Brain microvascular endothelial cell (primary cell): ENCODE data around the gene HMCN1.

Source experiments
- DNase-seq: peaks from one replicate; pipeline ENCODE4 v3.0.0-alpha.2; 2020
- H3K27ac ChIP-seq: fragments of 250-450 bp; sonication (Bioruptor Pico); 2 replicates; pipeline ENCODE4 v1.5.1; 2020; ENCODE audit warnings: mild to moderate bottlenecking, moderate library complexity
- H3K27me3 ChIP-seq: fragments of 250-450 bp; sonication (Bioruptor Pico); replicated peaks from 2 replicates; pipeline ENCODE4 v1.5.1; 2020; ENCODE audit warnings: mild to moderate bottlenecking
- H3K36me3 ChIP-seq: fragments of 250-450 bp; sonication (Bioruptor Pico); replicated peaks from 2 replicates; pipeline ENCODE4 v1.5.1; 2020; ENCODE audit warnings: mild to moderate bottlenecking
- H3K4me3 ChIP-seq: 2 replicates; pipeline ENCODE4 v1.5.1; 2011; ENCODE audit warnings: low read depth, mild to moderate bottlenecking, control low read depth, low read length, moderate library complexity
- in situ Hi-C: cut with HindIII; loops from 2 replicates; pipeline ENCODE4 v1.10.0; 2017; ENCODE audit warnings: low sequenced_read_pairs, low pct_ligation_motif_present
- TF ChIP-seq, protein P1 (sequence below): IDR thresholded peaks from 2 replicates; pipeline ENCODE4 v1.5.1; 2011; ENCODE audit warnings: low read depth, mild to moderate bottlenecking, moderate library complexity, low read length, control low read depth, inconsistent platforms; ENCODE audit errors: missing control alignments

HMCN1 gene

DNA sequence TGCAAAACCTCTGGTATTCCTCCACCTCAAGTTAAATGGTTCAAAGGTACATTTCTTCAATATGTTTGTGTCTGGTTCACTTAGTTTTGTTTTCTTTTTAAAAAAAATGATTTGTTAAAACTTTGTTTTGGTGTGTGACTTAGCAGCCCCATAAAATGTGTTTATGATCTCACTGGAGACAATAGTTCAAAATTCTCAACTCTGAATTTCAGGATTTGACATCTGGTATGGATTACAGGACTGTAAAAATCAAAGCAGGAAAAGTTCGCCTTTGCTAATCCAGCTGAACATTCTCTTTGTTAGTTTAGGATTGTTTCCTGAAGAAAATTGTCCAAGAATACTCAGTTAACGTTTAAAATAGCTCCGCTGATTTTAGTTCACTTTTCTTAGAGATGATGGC, 231.7 kb downstream of the HMCN1 start:
- no peak for DNase-seq
- in situ Hi-C loops, result no loop called here
- no peak overlapping the region for H3K27ac ChIP-seq
- no peak overlapping the region for H3K4me3 ChIP-seq
- TF ChIP-seq, protein P1, sequence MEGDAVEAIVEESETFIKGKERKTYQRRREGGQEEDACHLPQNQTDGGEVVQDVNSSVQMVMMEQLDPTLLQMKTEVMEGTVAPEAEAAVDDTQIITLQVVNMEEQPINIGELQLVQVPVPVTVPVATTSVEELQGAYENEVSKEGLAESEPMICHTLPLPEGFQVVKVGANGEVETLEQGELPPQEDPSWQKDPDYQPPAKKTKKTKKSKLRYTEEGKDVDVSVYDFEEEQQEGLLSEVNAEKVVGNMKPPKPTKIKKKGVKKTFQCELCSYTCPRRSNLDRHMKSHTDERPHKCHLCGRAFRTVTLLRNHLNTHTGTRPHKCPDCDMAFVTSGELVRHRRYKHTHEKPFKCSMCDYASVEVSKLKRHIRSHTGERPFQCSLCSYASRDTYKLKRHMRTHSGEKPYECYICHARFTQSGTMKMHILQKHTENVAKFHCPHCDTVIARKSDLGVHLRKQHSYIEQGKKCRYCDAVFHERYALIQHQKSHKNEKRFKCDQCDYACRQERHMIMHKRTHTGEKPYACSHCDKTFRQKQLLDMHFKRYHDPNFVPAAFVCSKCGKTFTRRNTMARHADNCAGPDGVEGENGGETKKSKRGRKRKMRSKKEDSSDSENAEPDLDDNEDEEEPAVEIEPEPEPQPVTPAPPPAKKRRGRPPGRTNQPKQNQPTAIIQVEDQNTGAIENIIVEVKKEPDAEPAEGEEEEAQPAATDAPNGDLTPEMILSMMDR, result no peak
- no peaks in the 10 kb centered on the region for H3K27me3 ChIP-seq
- no peaks in the 10 kb centered on the region for H3K36me3 ChIP-seq

DNA sequence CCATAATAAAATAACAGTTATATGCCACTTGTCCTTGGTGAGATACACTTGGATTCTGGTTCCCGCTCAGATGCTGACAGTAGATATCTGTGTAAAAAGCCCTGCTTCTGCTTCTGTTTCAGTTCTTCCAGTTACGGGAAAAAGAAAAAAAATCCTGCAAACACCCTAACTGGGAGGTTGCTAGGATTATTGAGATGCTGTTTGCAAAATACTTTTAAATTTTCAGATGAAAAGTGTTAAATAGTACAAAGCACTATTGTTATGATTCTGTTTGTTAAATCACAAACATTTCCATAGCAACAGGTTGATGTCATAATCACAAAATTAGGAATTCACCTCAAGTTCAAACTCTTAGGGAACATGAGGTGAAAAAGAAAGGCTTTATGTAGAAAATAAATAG, 232.3 kb downstream of the HMCN1 start:
- TF ChIP-seq, protein P1, result no peak
- Histone ChIP-seq H3K4me3 (no peak overlapping the region), H3K27ac (no peak overlapping the region), H3K27me3 (no peaks in the 10 kb centered on the region), H3K36me3 (no peaks in the 10 kb centered on the region)
- in situ Hi-C loops, result no loop called here
- DNase-seq, result no peak

DNA sequence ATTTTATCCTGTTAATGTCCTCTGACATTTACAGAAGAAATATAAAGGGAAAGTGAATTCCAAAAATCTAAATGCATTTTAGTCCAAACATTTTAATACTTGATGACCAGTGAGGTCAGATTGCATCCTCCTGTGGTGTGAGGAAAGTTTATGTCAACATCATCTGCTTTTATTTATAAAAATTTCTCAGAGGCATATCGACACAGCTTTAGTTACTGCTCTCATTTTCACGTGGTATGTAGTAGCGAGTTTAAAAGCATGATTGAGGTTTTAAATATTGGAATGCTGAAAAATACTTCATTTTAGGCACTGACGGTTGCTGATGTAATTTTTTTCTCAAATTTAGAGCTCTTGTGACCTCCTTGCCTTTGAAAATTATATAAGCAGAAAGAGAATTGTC, 234.8 kb downstream of the HMCN1 start:
- Histone ChIP-seq H3K36me3 (no peaks in the 10 kb centered on the region), H3K27me3 (no peaks in the 10 kb centered on the region), H3K4me3 (no peak overlapping the region), H3K27ac (peak overlapping the region; percentile 58)
- TF ChIP-seq, protein P1, result no peak
- no peak for DNase-seq
- in situ Hi-C loops, result no loop called here

DNA sequence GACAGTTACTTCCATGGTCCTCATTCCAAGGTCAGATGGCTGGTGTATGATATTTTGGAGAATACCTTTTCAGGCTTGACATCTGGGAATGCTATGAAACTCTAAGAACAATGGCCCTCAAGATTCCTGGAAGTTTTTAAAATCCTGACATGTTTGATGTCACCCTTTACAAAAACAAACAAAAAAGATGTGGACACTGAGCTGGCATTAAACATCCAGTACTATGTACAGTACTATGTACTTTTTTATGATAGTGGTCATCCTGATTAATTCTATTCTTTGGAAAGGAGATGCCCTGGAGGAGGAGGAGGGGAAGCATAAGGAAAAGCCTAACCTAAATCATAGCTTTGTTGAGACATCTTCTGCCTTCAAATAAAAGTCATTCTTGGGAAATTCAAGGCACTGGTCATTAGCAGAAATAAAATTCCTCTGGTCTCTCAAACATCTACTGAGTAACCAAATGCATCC, 235.4 kb downstream of the HMCN1 start:
- no peak for DNase-seq
- Histone ChIP-seq H3K27me3 (no peaks in the 10 kb centered on the region), H3K27ac (peak overlapping the region; percentile 58), H3K4me3 (no peak overlapping the region), H3K36me3 (no peaks in the 10 kb centered on the region)
- in situ Hi-C loops, result no loop called here
- TF ChIP-seq, protein P1, result no peak

DNA sequence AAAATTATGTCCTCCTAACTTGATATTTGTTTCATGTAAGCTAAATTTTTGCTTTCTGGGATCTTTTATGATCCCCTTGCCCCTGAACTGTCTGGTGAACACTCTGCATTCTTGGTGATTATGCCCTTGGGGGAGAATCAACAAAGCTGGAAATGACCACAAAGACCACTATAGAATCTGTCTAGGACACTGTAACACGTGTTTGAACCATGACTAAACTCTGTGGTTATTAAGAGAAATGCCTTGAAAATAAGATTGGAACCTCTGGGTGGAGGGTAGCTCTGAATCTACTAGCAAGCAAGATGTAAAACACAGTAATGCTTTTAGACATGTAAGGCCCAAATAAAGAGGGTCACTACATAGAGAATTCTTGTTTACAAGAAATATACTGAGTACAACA, 237.5 kb downstream of the HMCN1 start:
- peak overlapping the region; percentile 70 for H3K27ac ChIP-seq
- H3K27me3 ChIP-seq, result no peaks in the 10 kb centered on the region
- H3K4me3 ChIP-seq, result no peak overlapping the region
- no peaks in the 10 kb centered on the region for H3K36me3 ChIP-seq
- in situ Hi-C loops, result no loop called here
- DNase-seq, result peak; percentile 88
- TF ChIP-seq, protein P1, result no peak

DNA sequence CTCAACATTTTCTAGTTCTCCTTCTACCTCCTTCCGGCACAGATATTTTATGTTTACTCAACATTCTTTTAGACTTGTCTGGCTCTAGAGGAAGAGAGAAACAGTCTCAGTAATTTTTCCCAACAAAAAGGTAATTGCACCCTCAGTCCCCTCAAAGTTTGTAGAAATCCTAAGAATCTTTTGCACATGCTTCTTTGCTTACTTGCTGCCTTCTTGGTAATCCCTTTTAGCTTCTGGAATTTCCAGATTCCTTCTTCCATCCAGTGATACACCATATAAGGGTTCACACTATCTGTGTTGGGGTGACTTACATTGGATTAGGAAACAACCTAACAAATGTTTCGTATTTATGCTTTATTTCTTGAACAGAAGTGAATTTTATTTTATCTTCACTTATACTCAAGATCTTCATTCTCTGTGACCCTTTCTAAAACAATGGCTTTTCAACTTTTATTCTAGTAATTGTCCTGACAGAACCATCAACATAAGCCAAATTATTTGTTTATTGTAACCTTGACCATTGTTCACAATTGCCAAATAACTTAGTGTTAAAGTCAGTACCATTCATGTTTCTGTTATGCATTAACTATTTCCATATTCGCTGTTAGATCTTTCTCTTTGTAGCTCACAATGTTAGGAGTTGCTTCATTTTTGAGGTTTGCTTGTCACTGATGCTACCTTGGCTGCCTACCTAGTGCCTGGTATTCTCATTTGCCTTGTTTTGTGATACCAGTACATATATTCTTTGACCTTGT, 238.1 kb downstream of the HMCN1 start:
- Histone ChIP-seq H3K27me3 (no peaks in the 10 kb centered on the region), H3K36me3 (no peaks in the 10 kb centered on the region), H3K27ac (peak overlapping the region; percentile 70), H3K4me3 (no peak overlapping the region)
- in situ Hi-C loops, result no loop called here
- peak; percentile 13 for DNase-seq
- TF ChIP-seq, protein P1, result no peak
